ENCODE data around the gene KHNYN. TPM values are rescaled to one million over a fixed set of nuclear protein-coding genes. Genes with fewer than 3 reads are reported as not detected.

KHNYN gene
- total RNA-seq, 4 donors from 2014 or later, result 16.5 to 88.6 (median 66.1) TPM

- Histone ChIP-seq H3K4me1 (peaks cover 6 to 14% of the 10 kb centered on the region in 2 donors), H3K4me3 (no peak overlapping the region), H3K9me3 (no peaks in the 10 kb centered on the region), H3K27ac (peak overlapping the region; percentile 35 to 74), H3K27me3 (no peaks in the 10 kb centered on the region), H3K36me3 (no peaks in the 10 kb centered on the region)
- no peak for DNase-seq
- peak in 1 of 4 experiments; percentile 15 for TF ChIP-seq CTCF (IDR thresholded peaks at IDR 0.05)
- no peak for TF ChIP-seq POLR2A (IDR thresholded peaks at IDR 0.05)
- intact Hi-C loops (cut with DNase I; ENCODE audit: low total_unique reads), result loop anchor here (10.0 kb wide), 2 partner anchors 102 to 202 kb away; partner anchors contain the start of genes ADCY4, GMPR2, NEDD8 and RIPK3
These were observed 7.4 kb downstream of the KHNYN start for GRCh38 chr14:24437020-24437735.

- Histone ChIP-seq H3K4me3 (no peak overlapping the region), H3K9me3 (no peaks in the 10 kb centered on the region), H3K27ac (peak overlapping the region in 1 of 2 donors; percentile 74), H3K36me3 (no peaks in the 10 kb centered on the region), H3K4me1 (peaks cover 6 to 10% of the 10 kb centered on the region in 2 donors), H3K27me3 (no peaks in the 10 kb centered on the region)
- no peak for DNase-seq
- no peak for TF ChIP-seq POLR2A (IDR thresholded peaks at IDR 0.05)
- no peak for TF ChIP-seq CTCF (IDR thresholded peaks at IDR 0.05)
- intact Hi-C loops (cut with DNase I; ENCODE audit: low total_unique reads), result loop anchor here (10.0 kb wide), 2 partner anchors 103 to 203 kb away; partner anchors contain the start of genes ADCY4, GMPR2, NEDD8 and RIPK3
These were observed 7.9 kb downstream of the KHNYN start for GRCh38 chr14:24437736-24438067.

- Histone ChIP-seq H3K4me3 (no peak overlapping the region), H3K4me1 (peaks cover 6 to 10% of the 10 kb centered on the region in 2 donors), H3K27me3 (no peaks in the 10 kb centered on the region), H3K9me3 (no peaks in the 10 kb centered on the region), H3K27ac (peak overlapping the region in 1 of 2 donors; percentile 74), H3K36me3 (no peaks in the 10 kb centered on the region)
- TF ChIP-seq CTCF (IDR thresholded peaks at IDR 0.05) (no peak), POLR2A (IDR thresholded peaks at IDR 0.05) (no peak)
- DNase-seq, result no peak
- intact Hi-C loops (cut with DNase I; ENCODE audit: low total_unique reads), result loop anchor here (10.0 kb wide), 2 partner anchors 104 to 204 kb away; partner anchors contain the start of genes ADCY4, GMPR2, NEDD8 and RIPK3
These were observed 8.7 kb downstream of the KHNYN start for GRCh38 chr14:24438223-24439097.

- H3K27me3 ChIP-seq, result no peaks in the 10 kb centered on the region
- no peaks in the 10 kb centered on the region for H3K36me3 ChIP-seq
- H3K9me3 ChIP-seq, result no peaks in the 10 kb centered on the region
- H3K27ac ChIP-seq, result no peak overlapping the region
- peaks cover 6 to 10% of the 10 kb centered on the region in 2 donors for H3K4me1 ChIP-seq
- intact Hi-C loops (cut with DNase I; ENCODE audit: low total_unique reads), result loop anchor here (10.0 kb wide), 2 partner anchors 104 to 204 kb away; partner anchors contain the start of genes ADCY4, GMPR2, NEDD8 and RIPK3
- TF ChIP-seq POLR2A (IDR thresholded peaks at IDR 0.05) (no peak), CTCF (IDR thresholded peaks at IDR 0.05) (no peak)
- no peak overlapping the region for H3K4me3 ChIP-seq
- no peak for DNase-seq
These were observed 9.5 kb downstream of the KHNYN start for GRCh38 chr14:24439257-24439656.
